SIG-M5 (cell line): ENCODE measurements around the gene MAPK8IP2.

Experiments
- DNase-seq: peaks from one replicate; lab custom pipeline; 2025; lab: John Stamatoyannopoulos, UW

Gene MAPK8IP2

GRCh38 chr22:50575426-50575941 is 25.1 kb upstream of the MAPK8IP2 start:
- no peak for DNase-seq

GRCh38 chr22:50576070-50576469 is 24.5 kb upstream of the MAPK8IP2 start:
- DNase-seq: no peak

- no peak for DNase-seq
These were observed 23.5 kb upstream of the MAPK8IP2 start for GRCh38 chr22:50576806-50577696.

- DNase-seq: no peak
These were observed 23.0 kb upstream of the MAPK8IP2 start for GRCh38 chr22:50577697-50577986.

GRCh38 chr22:50577987-50578775 is 22.4 kb upstream of the MAPK8IP2 start, which contains the start of gene CPT1B:
TSS of gene CPT1B (minus strand) at chr22:50578427. CDS start at chr22:50577915, 512 bp downstream.
- no peak for DNase-seq

GRCh38 chr22:50578776-50579310 is 21.8 kb upstream of the MAPK8IP2 start:
- no peak for DNase-seq

GRCh38 chr22:50579752-50580151 is 20.8 kb upstream of the MAPK8IP2 start:
- DNase-seq: no peak

- no peak for DNase-seq
These were observed 19.3 kb upstream of the MAPK8IP2 start for GRCh38 chr22:50581031-50581949.

GRCh38 chr22:50581950-50582492 is 18.6 kb upstream of the MAPK8IP2 start:
- DNase-seq: no peak

- peak; percentile 86 for DNase-seq
These were observed 17.9 kb upstream of the MAPK8IP2 start, which contains the start of gene CHKB for GRCh38 chr22:50582493-50583293. TSS of gene CHKB (minus strand) at chr22:50582849. CDS start at chr22:50582781, 68 bp downstream.

- no peak for DNase-seq
These were observed 17.2 kb upstream of the MAPK8IP2 start for GRCh38 chr22:50583294-50583861.

GRCh38 chr22:50584106-50585096 is 16.2 kb upstream of the MAPK8IP2 start:
- no peak for DNase-seq

- DNase-seq: no peak
These were observed 15.4 kb upstream of the MAPK8IP2 start for GRCh38 chr22:50585238-50585637.

GRCh38 chr22:50585781-50586180 is 14.8 kb upstream of the MAPK8IP2 start:
- no peak for DNase-seq

- DNase-seq: no peak
These were observed 14.2 kb upstream of the MAPK8IP2 start for GRCh38 chr22:50586416-50586815.

GRCh38 chr22:50587407-50587806 is 13.2 kb upstream of the MAPK8IP2 start:
- no peak for DNase-seq

GRCh38 chr22:50595189-50595588 is 5.4 kb upstream of the MAPK8IP2 start:
- DNase-seq: no peak

- DNase-seq: no peak
These were observed 3.5 kb upstream of the MAPK8IP2 start for GRCh38 chr22:50597097-50597496.
